ENCODE measurements around the gene PTX4.

DNA sequence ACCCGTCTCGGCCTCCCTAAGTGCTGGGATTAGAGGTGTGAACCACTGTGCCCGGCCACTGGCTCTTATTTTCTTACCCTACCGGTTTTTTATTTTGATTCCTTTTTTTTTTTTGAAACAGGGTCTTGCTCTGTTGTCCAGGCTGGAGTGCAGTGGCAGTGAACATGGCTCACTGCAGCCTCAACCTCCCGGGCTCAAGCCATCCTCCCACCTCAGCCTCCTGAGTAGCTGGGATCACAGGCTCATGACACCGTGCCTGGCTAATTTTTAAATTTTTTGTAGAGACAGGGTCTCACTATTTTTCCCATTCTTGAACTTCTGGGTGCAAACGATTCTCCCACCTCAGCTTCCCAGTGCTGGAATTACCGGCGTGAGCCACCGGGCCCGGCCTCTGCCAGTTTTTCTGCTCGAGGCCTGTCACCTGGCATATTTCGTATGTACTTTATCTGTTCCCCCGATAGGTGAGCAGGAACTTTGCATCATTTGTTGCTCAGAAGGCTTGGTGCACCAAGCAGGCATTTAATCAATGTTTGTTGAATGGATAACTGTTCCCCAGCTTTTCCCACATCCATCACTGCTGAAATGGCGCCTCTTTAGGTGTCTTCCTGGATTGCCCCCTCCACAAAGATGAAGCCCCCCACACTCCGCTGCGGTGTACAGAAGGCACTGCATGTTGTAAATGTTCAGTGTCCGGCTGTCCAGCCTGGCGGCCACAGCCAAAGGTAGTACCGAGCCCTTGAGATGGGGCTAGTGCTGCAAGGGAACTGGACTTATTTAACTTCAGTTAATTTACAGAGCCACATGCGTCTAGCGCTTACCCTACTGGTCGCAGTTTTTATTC is 3.6 kb upstream of the PTX4 start:
- TF ChIP-seq, protein P1, sequence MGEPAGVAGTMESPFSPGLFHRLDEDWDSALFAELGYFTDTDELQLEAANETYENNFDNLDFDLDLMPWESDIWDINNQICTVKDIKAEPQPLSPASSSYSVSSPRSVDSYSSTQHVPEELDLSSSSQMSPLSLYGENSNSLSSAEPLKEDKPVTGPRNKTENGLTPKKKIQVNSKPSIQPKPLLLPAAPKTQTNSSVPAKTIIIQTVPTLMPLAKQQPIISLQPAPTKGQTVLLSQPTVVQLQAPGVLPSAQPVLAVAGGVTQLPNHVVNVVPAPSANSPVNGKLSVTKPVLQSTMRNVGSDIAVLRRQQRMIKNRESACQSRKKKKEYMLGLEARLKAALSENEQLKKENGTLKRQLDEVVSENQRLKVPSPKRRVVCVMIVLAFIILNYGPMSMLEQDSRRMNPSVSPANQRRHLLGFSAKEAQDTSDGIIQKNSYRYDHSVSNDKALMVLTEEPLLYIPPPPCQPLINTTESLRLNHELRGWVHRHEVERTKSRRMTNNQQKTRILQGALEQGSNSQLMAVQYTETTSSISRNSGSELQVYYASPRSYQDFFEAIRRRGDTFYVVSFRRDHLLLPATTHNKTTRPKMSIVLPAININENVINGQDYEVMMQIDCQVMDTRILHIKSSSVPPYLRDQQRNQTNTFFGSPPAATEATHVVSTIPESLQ (CRISPR knock-in tag; IDR thresholded peaks at IDR 0.05), result no peak
- TF ChIP-seq, protein P2, sequence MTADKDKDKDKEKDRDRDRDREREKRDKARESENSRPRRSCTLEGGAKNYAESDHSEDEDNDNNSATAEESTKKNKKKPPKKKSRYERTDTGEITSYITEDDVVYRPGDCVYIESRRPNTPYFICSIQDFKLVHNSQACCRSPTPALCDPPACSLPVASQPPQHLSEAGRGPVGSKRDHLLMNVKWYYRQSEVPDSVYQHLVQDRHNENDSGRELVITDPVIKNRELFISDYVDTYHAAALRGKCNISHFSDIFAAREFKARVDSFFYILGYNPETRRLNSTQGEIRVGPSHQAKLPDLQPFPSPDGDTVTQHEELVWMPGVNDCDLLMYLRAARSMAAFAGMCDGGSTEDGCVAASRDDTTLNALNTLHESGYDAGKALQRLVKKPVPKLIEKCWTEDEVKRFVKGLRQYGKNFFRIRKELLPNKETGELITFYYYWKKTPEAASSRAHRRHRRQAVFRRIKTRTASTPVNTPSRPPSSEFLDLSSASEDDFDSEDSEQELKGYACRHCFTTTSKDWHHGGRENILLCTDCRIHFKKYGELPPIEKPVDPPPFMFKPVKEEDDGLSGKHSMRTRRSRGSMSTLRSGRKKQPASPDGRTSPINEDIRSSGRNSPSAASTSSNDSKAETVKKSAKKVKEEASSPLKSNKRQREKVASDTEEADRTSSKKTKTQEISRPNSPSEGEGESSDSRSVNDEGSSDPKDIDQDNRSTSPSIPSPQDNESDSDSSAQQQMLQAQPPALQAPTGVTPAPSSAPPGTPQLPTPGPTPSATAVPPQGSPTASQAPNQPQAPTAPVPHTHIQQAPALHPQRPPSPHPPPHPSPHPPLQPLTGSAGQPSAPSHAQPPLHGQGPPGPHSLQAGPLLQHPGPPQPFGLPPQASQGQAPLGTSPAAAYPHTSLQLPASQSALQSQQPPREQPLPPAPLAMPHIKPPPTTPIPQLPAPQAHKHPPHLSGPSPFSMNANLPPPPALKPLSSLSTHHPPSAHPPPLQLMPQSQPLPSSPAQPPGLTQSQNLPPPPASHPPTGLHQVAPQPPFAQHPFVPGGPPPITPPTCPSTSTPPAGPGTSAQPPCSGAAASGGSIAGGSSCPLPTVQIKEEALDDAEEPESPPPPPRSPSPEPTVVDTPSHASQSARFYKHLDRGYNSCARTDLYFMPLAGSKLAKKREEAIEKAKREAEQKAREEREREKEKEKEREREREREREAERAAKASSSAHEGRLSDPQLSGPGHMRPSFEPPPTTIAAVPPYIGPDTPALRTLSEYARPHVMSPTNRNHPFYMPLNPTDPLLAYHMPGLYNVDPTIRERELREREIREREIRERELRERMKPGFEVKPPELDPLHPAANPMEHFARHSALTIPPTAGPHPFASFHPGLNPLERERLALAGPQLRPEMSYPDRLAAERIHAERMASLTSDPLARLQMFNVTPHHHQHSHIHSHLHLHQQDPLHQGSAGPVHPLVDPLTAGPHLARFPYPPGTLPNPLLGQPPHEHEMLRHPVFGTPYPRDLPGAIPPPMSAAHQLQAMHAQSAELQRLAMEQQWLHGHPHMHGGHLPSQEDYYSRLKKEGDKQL (CRISPR knock-in tag; IDR thresholded peaks at IDR 0.05; ENCODE audit: borderline replicate concordance), result no peak
- TF ChIP-seq, protein P3, sequence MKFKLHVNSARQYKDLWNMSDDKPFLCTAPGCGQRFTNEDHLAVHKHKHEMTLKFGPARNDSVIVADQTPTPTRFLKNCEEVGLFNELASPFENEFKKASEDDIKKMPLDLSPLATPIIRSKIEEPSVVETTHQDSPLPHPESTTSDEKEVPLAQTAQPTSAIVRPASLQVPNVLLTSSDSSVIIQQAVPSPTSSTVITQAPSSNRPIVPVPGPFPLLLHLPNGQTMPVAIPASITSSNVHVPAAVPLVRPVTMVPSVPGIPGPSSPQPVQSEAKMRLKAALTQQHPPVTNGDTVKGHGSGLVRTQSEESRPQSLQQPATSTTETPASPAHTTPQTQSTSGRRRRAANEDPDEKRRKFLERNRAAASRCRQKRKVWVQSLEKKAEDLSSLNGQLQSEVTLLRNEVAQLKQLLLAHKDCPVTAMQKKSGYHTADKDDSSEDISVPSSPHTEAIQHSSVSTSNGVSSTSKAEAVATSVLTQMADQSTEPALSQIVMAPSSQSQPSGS (CRISPR knock-in tag; IDR thresholded peaks at IDR 0.05), result no peak
- TF ChIP-seq CEBPB (tag; IDR thresholded peaks at IDR 0.05) (no peak), EP300 (IDR thresholded peaks at IDR 0.05; ENCODE audit: low read length) (no peak), RBFOX2 (IDR thresholded peaks at IDR 0.05; ENCODE audit: low read depth, low read length) (no peak), GABPB1 (CRISPR knock-in tag; IDR thresholded peaks at IDR 0.05) (no peak)
- TF ChIP-seq, protein P4, sequence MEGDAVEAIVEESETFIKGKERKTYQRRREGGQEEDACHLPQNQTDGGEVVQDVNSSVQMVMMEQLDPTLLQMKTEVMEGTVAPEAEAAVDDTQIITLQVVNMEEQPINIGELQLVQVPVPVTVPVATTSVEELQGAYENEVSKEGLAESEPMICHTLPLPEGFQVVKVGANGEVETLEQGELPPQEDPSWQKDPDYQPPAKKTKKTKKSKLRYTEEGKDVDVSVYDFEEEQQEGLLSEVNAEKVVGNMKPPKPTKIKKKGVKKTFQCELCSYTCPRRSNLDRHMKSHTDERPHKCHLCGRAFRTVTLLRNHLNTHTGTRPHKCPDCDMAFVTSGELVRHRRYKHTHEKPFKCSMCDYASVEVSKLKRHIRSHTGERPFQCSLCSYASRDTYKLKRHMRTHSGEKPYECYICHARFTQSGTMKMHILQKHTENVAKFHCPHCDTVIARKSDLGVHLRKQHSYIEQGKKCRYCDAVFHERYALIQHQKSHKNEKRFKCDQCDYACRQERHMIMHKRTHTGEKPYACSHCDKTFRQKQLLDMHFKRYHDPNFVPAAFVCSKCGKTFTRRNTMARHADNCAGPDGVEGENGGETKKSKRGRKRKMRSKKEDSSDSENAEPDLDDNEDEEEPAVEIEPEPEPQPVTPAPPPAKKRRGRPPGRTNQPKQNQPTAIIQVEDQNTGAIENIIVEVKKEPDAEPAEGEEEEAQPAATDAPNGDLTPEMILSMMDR (IDR thresholded peaks at IDR 0.05 in 2 of 3, conservative IDR thresholded peaks at IDR 0.05 in 1 of 3; ENCODE audit: insufficient read depth in 2 of 3, low read depth in 1 of 3, low read length in 3 of 3), result no peak
